ENCODE data around the gene SYT1.

Gene SYT1

GRCh38 chr12:79295572-79295971, 431.0 kb downstream of the SYT1 start:
- Histone ChIP-seq H3K27me3 (ENCODE audit: control insufficient read depth, insufficient read depth, low read length) (no peaks in the 10 kb centered on the region), H3K4me3 (ENCODE audit: low read length) (no peak overlapping the region), H3K4me1 (ENCODE audit: control insufficient read depth, insufficient read depth, low read length) (no peaks in the 10 kb centered on the region), H3K9me3 (ENCODE audit: control insufficient read depth, low read length) (no peaks in the 10 kb centered on the region), H3K36me3 (ENCODE audit: control insufficient read depth, insufficient read depth, low read length) (no peaks in the 10 kb centered on the region), H3K9ac (ENCODE audit: low read length) (no peak overlapping the region)

GRCh38 chr12:79296133-79296532, 431.6 kb downstream of the SYT1 start:
- Histone ChIP-seq H3K36me3 (ENCODE audit: control insufficient read depth, insufficient read depth, low read length) (no peaks in the 10 kb centered on the region), H3K9ac (ENCODE audit: low read length) (no peak overlapping the region), H3K4me3 (ENCODE audit: low read length) (no peak overlapping the region), H3K9me3 (ENCODE audit: control insufficient read depth, low read length) (no peaks in the 10 kb centered on the region), H3K27me3 (ENCODE audit: control insufficient read depth, insufficient read depth, low read length) (no peaks in the 10 kb centered on the region), H3K4me1 (ENCODE audit: control insufficient read depth, insufficient read depth, low read length) (no peaks in the 10 kb centered on the region)

GRCh38 chr12:79296871-79297270, 432.3 kb downstream of the SYT1 start:
- no peaks in the 10 kb centered on the region for H3K36me3 ChIP-seq (ENCODE audit: control insufficient read depth, insufficient read depth, low read length)
- H3K4me3 ChIP-seq (ENCODE audit: low read length), result no peak overlapping the region
- H3K27me3 ChIP-seq (ENCODE audit: control insufficient read depth, insufficient read depth, low read length), result no peaks in the 10 kb centered on the region
- H3K9me3 ChIP-seq (ENCODE audit: control insufficient read depth, low read length), result no peaks in the 10 kb centered on the region
- no peak overlapping the region for H3K9ac ChIP-seq (ENCODE audit: low read length)
- no peaks in the 10 kb centered on the region for H3K4me1 ChIP-seq (ENCODE audit: control insufficient read depth, insufficient read depth, low read length)

- H3K4me3 ChIP-seq (ENCODE audit: low read length), result no peak overlapping the region
- no peaks in the 10 kb centered on the region for H3K36me3 ChIP-seq (ENCODE audit: control insufficient read depth, insufficient read depth, low read length)
- no peaks in the 10 kb centered on the region for H3K27me3 ChIP-seq (ENCODE audit: control insufficient read depth, insufficient read depth, low read length)
- no peaks in the 10 kb centered on the region for H3K4me1 ChIP-seq (ENCODE audit: control insufficient read depth, insufficient read depth, low read length)
- H3K9ac ChIP-seq (ENCODE audit: low read length), result no peak overlapping the region
- H3K9me3 ChIP-seq (ENCODE audit: control insufficient read depth, low read length), result no peaks in the 10 kb centered on the region
These were observed 433.9 kb downstream of the SYT1 start for GRCh38 chr12:79298506-79298905.

- no peak overlapping the region for H3K9ac ChIP-seq (ENCODE audit: low read length)
- H3K4me3 ChIP-seq (ENCODE audit: low read length), result no peak overlapping the region
- no peaks in the 10 kb centered on the region for H3K4me1 ChIP-seq (ENCODE audit: control insufficient read depth, insufficient read depth, low read length)
- no peaks in the 10 kb centered on the region for H3K27me3 ChIP-seq (ENCODE audit: control insufficient read depth, insufficient read depth, low read length)
- H3K36me3 ChIP-seq (ENCODE audit: control insufficient read depth, insufficient read depth, low read length), result no peaks in the 10 kb centered on the region
- H3K9me3 ChIP-seq (ENCODE audit: control insufficient read depth, low read length), result no peaks in the 10 kb centered on the region
These were observed 435.0 kb downstream of the SYT1 start for GRCh38 chr12:79299447-79300198.

- Histone ChIP-seq H3K36me3 (ENCODE audit: control insufficient read depth, insufficient read depth, low read length) (no peaks in the 10 kb centered on the region), H3K4me3 (ENCODE audit: low read length) (no peak overlapping the region), H3K4me1 (ENCODE audit: control insufficient read depth, insufficient read depth, low read length) (no peaks in the 10 kb centered on the region), H3K9me3 (ENCODE audit: control insufficient read depth, low read length) (no peaks in the 10 kb centered on the region), H3K27me3 (ENCODE audit: control insufficient read depth, insufficient read depth, low read length) (no peaks in the 10 kb centered on the region), H3K9ac (ENCODE audit: low read length) (no peak overlapping the region)
These were observed 435.6 kb downstream of the SYT1 start for GRCh38 chr12:79300199-79300568.

GRCh38 chr12:79301181-79301580, 436.6 kb downstream of the SYT1 start:
- H3K36me3 ChIP-seq (ENCODE audit: control insufficient read depth, insufficient read depth, low read length), result no peaks in the 10 kb centered on the region

GRCh38 chr12:79302162-79302814, 437.7 kb downstream of the SYT1 start:
- Histone ChIP-seq H3K4me1 (ENCODE audit: control insufficient read depth, insufficient read depth, low read length) (no peaks in the 10 kb centered on the region), H3K4me3 (ENCODE audit: low read length) (no peak overlapping the region), H3K9me3 (ENCODE audit: control insufficient read depth, low read length) (no peaks in the 10 kb centered on the region), H3K9ac (ENCODE audit: low read length) (no peak overlapping the region), H3K27me3 (ENCODE audit: control insufficient read depth, insufficient read depth, low read length) (no peaks in the 10 kb centered on the region), H3K36me3 (ENCODE audit: control insufficient read depth, insufficient read depth, low read length) (no peaks in the 10 kb centered on the region)

More at GRCh38 chr12:79301181-79301580, 436.6 kb downstream of the SYT1 start:
- no peaks in the 10 kb centered on the region for H3K4me1 ChIP-seq (ENCODE audit: control insufficient read depth, insufficient read depth, low read length)
- no peak overlapping the region for H3K9ac ChIP-seq (ENCODE audit: low read length)
- H3K4me3 ChIP-seq (ENCODE audit: low read length), result no peak overlapping the region
- no peaks in the 10 kb centered on the region for H3K27me3 ChIP-seq (ENCODE audit: control insufficient read depth, insufficient read depth, low read length)
- H3K9me3 ChIP-seq (ENCODE audit: control insufficient read depth, low read length), result no peaks in the 10 kb centered on the region

- H3K36me3 ChIP-seq (ENCODE audit: control insufficient read depth, insufficient read depth, low read length), result no peaks in the 10 kb centered on the region
- no peaks in the 10 kb centered on the region for H3K27me3 ChIP-seq (ENCODE audit: control insufficient read depth, insufficient read depth, low read length)
- no peaks in the 10 kb centered on the region for H3K9me3 ChIP-seq (ENCODE audit: control insufficient read depth, low read length)
- H3K4me1 ChIP-seq (ENCODE audit: control insufficient read depth, insufficient read depth, low read length), result no peaks in the 10 kb centered on the region
- no peak overlapping the region for H3K9ac ChIP-seq (ENCODE audit: low read length)
- H3K4me3 ChIP-seq (ENCODE audit: low read length), result no peak overlapping the region
These were observed 442.8 kb downstream of the SYT1 start for GRCh38 chr12:79307340-79307739.

- Histone ChIP-seq H3K4me3 (ENCODE audit: low read length) (no peak overlapping the region), H3K36me3 (ENCODE audit: control insufficient read depth, insufficient read depth, low read length) (no peaks in the 10 kb centered on the region), H3K9me3 (ENCODE audit: control insufficient read depth, low read length) (no peaks in the 10 kb centered on the region), H3K27me3 (ENCODE audit: control insufficient read depth, insufficient read depth, low read length) (no peaks in the 10 kb centered on the region), H3K4me1 (ENCODE audit: control insufficient read depth, insufficient read depth, low read length) (no peaks in the 10 kb centered on the region), H3K9ac (ENCODE audit: low read length) (no peak overlapping the region)
These were observed 444.5 kb downstream of the SYT1 start for GRCh38 chr12:79309039-79309438.

GRCh38 chr12:79317179-79317847, 452.7 kb downstream of the SYT1 start:
- Histone ChIP-seq H3K4me3 (ENCODE audit: low read length) (no peak overlapping the region), H3K27me3 (ENCODE audit: control insufficient read depth, insufficient read depth, low read length) (no peaks in the 10 kb centered on the region), H3K9ac (ENCODE audit: low read length) (no peak overlapping the region), H3K9me3 (ENCODE audit: control insufficient read depth, low read length) (no peaks in the 10 kb centered on the region), H3K4me1 (ENCODE audit: control insufficient read depth, insufficient read depth, low read length) (no peaks in the 10 kb centered on the region), H3K36me3 (ENCODE audit: control insufficient read depth, insufficient read depth, low read length) (no peaks in the 10 kb centered on the region)

GRCh38 chr12:79322905-79323304, 458.3 kb downstream of the SYT1 start:
- Histone ChIP-seq H3K4me3 (ENCODE audit: low read length) (no peak overlapping the region), H3K9ac (ENCODE audit: low read length) (no peak overlapping the region), H3K4me1 (ENCODE audit: control insufficient read depth, insufficient read depth, low read length) (no peaks in the 10 kb centered on the region), H3K27me3 (ENCODE audit: control insufficient read depth, insufficient read depth, low read length) (no peaks in the 10 kb centered on the region), H3K9me3 (ENCODE audit: control insufficient read depth, low read length) (no peaks in the 10 kb centered on the region), H3K36me3 (ENCODE audit: control insufficient read depth, insufficient read depth, low read length) (no peaks in the 10 kb centered on the region)
